K562 (cell line): ENCODE measurements around the gene PFDN2. TPM values are rescaled to one million over a fixed set of nuclear protein-coding genes. Genes with fewer than 3 reads are reported as not detected.
A peak's percentile ranks its signal among the peaks of the same experiment; 100 is the strongest.

Source experiments
- CBFB ChIP-seq: sonication (generic); formaldehyde crosslinking; IDR thresholded peaks from 2 replicates; pipeline ENCODE4 v1.4.0; 2020; ENCODE audit warnings: mild to moderate bottlenecking, missing genetic modification reagents
- COPS2 ChIP-seq: fragments of 450-650 bp; conservative IDR thresholded peaks from 2 replicates; pipeline ENCODE4 v1.6.1; 2016; ENCODE audit warnings: mild to moderate bottlenecking, moderate library complexity
- DPF2 ChIP-seq: fragments of 450-650 bp; IDR thresholded peaks from 2 replicates; pipeline ENCODE4 v1.6.1; 2016
- ETV6 ChIP-seq, 3 experiments: fragments of 150-350 bp in 1 of 3; sonication (generic) in 1 of 3; formaldehyde crosslinking in 1 of 3; IDR thresholded peaks; 2 replicates each; pipeline versions ENCODE4 v1.6.1 to v1.8.0; 2014 to 2022; ENCODE audit warnings: borderline replicate concordance in 2 of 3, low read depth in 2 of 3, antibody characterized with exemption in 1 of 3, low read length in 1 of 3, mild to moderate bottlenecking in 1 of 3, missing genetic modification reagents in 1 of 3
- GTF2E2 ChIP-seq: fragments of 200-800 bp; sonication (Bioruptor generic); IDR thresholded peaks from 2 replicates; pipeline ENCODE4 v1.6.1; 2016; ENCODE audit warnings: missing genetic modification characterization, missing compliant biosample characterization
- KDM4B ChIP-seq, 2 experiments: fragments of 450-650 bp in 1 of 2; sonication (generic) in 1 of 2; IDR thresholded peaks; 2 replicates each; pipeline ENCODE4 v1.6.1; 2016 to 2017; ENCODE audit warnings: borderline replicate concordance in 2 of 2, antibody characterized with exemption in 1 of 2, low read depth in 1 of 2, mild to moderate bottlenecking in 1 of 2
- LCOR ChIP-seq: sonication (generic); formaldehyde crosslinking; IDR thresholded peaks from 2 replicates; pipeline ENCODE4 v1.8.0; 2022; ENCODE audit warnings: mild to moderate bottlenecking, missing genetic modification reagents
- MEF2A ChIP-seq: IDR thresholded peaks from 2 replicates; pipeline ENCODE4 v1.6.1; 2011; ENCODE audit warnings: low read depth, mild to moderate bottlenecking, low read length, moderate library complexity; ENCODE audit not compliant: control insufficient read depth
- NELFE ChIP-seq: IDR thresholded peaks from 2 replicates; pipeline ENCODE4 v1.6.1; 2011; ENCODE audit warnings: mild to moderate bottlenecking; ENCODE audit not compliant: insufficient read depth, insufficient read length
- NR4A1 ChIP-seq, 2 experiments: fragments of 250-450 bp in 1 of 2; fragments of 450-650 bp in 1 of 2; sonication (Bioruptor Pico) in 1 of 2; IDR thresholded peaks; 2 replicates each; pipeline versions ENCODE4 v1.4.0 to v1.6.1; 2016 to 2020; ENCODE audit warnings: mild to moderate bottlenecking in 2 of 2, missing compliant biosample characterization in 1 of 2, missing genetic modification characterization in 1 of 2, moderate library complexity in 1 of 2
- POLR2AphosphoS2 ChIP-seq: IDR thresholded peaks from 2 replicates; pipeline ENCODE4 v1.6.1; 2012; ENCODE audit warnings: low read length, improper control_type of control experiment
- RBBP5 ChIP-seq: fragments of 200-600 bp; sonication (generic); IDR thresholded peaks from 2 replicates; pipeline ENCODE4 v1.6.1; 2012; ENCODE audit warnings: borderline replicate concordance, mild to moderate bottlenecking, low read length, control low read depth, inconsistent platforms; ENCODE audit not compliant: insufficient read depth, poor library complexity, severe bottlenecking
- SIRT6 ChIP-seq: IDR thresholded peaks from one replicate; pipeline ENCODE4 v1.6.1; 2012; ENCODE audit warnings: low read depth, mild to moderate bottlenecking, control low read depth, inconsistent platforms, low read length, moderate library complexity
- TAF7 ChIP-seq: fragments of 450-650 bp; IDR thresholded peaks from 2 replicates; pipeline ENCODE4 v1.6.1; 2016; ENCODE audit warnings: missing genetic modification characterization, missing compliant biosample characterization
- TCF7 ChIP-seq: sonication (generic); IDR thresholded peaks from 2 replicates; pipeline ENCODE4 v1.6.1; 2016; ENCODE audit warnings: antibody characterized with exemption, borderline replicate concordance
- U2AF1 ChIP-seq: fragments of 200-400 bp; formaldehyde crosslinking; optimal IDR thresholded peaks from 2 replicates; pipeline ENCODE3; 2017; ENCODE audit warnings: mild to moderate bottlenecking, low read depth, low read length, moderate library complexity
- ZC3H8 ChIP-seq: fragments of 450-650 bp; IDR thresholded peaks from 2 replicates; pipeline ENCODE4 v1.6.1; 2017
- ZNF274 ChIP-seq: IDR thresholded peaks from 2 replicates; pipeline ENCODE4 v1.6.1; 2011; ENCODE audit warnings: low read depth, mild to moderate bottlenecking, low read length, moderate library complexity, borderline replicate concordance
- ZNF583 ChIP-seq: fragments of 250-450 bp; sonication (Bioruptor Pico); IDR thresholded peaks from 2 replicates; pipeline ENCODE4 v1.4.0; 2020
- ZNF695 ChIP-seq: fragments of 450-650 bp; formaldehyde crosslinking; IDR thresholded peaks from 2 replicates; pipeline ENCODE4 v1.4.0; 2020; ENCODE audit warnings: mild to moderate bottlenecking, moderate library complexity
- ZNF717 ChIP-seq: fragments of 250-450 bp; sonication (Bioruptor Pico); IDR thresholded peaks from 2 replicates; pipeline ENCODE4 v1.5.0; 2021
- polyA plus RNA-seq, 8 experiments: library from polyadenylated mRNA; depleted of rRNA in 4 of 8; stranded (reverse) in 5 of 8; unstranded in 3 of 8; fragments of >200 nt; fragmentation: Nextera tagmentation in 2 of 8; fragmentation: Illumina TruSeq in 1 of 8; extraction: Ambion mirVana in 2 of 8; extraction: Trizol in 1 of 8; gene quantifications; 2 replicates each; pipeline versions ENCODE4 v1.2.1 to v1.2.3, GENCODE V29; 2011 to 2014; ENCODE audit warnings: inconsistent platforms in 1 of 8, missing spikeins in 1 of 8
- total RNA-seq, 7 experiments: library from RNA; depleted of rRNA in 6 of 7; stranded (reverse); fragments of >200 nt in 6 of 7; fragmentation: Illumina TruSeq in 2 of 7; extraction: Trizol in 2 of 7; gene quantifications; 2 replicates each; pipeline versions ENCODE4 v1.2.1 to v1.2.3, GENCODE V29; 2011 to 2021; ENCODE audit warnings: low replicate concordance in 1 of 7
- TF ChIP-seq, protein P1 (sequence below), 2 experiments: fragments of 450-650 bp in 1 of 2; IDR thresholded peaks; 2 replicates each; pipeline ENCODE4 v1.6.1; 2011 to 2017; ENCODE audit warnings: low read depth in 2 of 2, antibody characterized with exemption in 1 of 2, borderline replicate concordance in 1 of 2, low read length in 1 of 2, mild to moderate bottlenecking in 1 of 2, mixed read lengths in 1 of 2; ENCODE audit not compliant: control insufficient read depth in 1 of 2
- TF ChIP-seq, protein P2 (sequence below): fragments of 450-650 bp; formaldehyde crosslinking; IDR thresholded peaks from 2 replicates; pipeline ENCODE4 v1.4.0; 2022; ENCODE audit warnings: missing genetic modification characterization

The PFDN2 gene
- total and polyA plus RNA-seq, 9 of the 15 experiments (the other 6 are each of a cell fraction or from before 2014, with no cell fraction given), result 50.2 to 361 (median 144) TPM

DNA sequence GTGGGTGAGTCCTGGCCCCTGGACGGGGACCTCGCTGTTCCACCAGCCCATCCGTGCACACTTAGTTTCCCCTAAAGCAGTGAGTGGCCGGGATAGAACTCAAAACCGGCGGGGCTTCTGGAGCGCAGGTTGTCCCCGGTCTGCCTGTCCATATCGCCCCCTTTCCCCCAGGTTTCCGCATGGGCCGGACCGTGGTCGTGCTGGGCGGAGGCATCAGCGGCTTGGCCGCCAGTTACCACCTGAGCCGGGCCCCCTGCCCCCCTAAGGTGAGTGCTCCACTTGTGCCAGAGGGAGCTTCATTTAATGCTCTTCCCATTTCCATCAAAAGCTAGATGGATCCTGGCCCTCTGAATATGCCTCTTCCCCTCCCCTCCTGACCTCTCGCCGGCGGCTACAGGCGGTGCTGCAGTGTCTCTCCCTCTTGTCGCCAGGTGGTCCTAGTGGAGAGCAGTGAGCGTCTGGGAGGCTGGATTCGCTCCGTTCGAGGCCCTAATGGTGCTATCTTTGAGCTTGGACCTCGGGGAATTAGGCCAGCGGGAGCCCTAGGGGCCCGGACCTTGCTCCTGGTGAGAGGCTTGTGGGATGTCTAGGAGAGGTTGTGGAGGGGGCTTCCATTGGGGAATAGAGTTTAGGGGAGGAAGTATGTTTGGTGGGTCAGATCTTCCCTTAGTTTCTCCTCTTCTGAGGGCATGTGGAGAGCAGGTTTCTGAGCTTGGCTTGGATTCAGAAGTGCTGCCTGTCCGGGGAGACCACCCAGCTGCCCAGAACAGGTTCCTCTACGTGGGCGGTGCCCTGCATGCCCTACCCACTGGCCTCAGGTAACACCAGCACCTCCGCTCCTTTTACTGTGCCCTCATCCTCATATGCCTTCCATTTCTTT, 49.1 kb upstream of the PFDN2 start (continued):
- TF ChIP-seq, protein P1, sequence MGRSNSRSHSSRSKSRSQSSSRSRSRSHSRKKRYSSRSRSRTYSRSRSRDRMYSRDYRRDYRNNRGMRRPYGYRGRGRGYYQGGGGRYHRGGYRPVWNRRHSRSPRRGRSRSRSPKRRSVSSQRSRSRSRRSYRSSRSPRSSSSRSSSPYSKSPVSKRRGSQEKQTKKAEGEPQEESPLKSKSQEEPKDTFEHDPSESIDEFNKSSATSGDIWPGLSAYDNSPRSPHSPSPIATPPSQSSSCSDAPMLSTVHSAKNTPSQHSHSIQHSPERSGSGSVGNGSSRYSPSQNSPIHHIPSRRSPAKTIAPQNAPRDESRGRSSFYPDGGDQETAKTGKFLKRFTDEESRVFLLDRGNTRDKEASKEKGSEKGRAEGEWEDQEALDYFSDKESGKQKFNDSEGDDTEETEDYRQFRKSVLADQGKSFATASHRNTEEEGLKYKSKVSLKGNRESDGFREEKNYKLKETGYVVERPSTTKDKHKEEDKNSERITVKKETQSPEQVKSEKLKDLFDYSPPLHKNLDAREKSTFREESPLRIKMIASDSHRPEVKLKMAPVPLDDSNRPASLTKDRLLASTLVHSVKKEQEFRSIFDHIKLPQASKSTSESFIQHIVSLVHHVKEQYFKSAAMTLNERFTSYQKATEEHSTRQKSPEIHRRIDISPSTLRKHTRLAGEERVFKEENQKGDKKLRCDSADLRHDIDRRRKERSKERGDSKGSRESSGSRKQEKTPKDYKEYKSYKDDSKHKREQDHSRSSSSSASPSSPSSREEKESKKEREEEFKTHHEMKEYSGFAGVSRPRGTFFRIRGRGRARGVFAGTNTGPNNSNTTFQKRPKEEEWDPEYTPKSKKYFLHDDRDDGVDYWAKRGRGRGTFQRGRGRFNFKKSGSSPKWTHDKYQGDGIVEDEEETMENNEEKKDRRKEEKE (IDR thresholded peaks at IDR 0.05; ENCODE audit: borderline replicate concordance in 1 of 2, control insufficient read depth in 1 of 2, low read depth in 2 of 2, low read length in 1 of 2), result 0 out of 4 replicates have a peak, but pooled peaks of 1 of the 2 experiments have one; percentile 4
- TF ChIP-seq RBBP5, result peak; percentile 24
- TF ChIP-seq ZNF695 (CRISPR knock-in tag), result no peak
- peak in 1 of 2 experiments; percentile 10; a peak in 1 of 4 replicates for TF ChIP-seq ETV6 (IDR thresholded peaks at IDR 0.05; ENCODE audit: borderline replicate concordance in 1 of 2, low read depth in 2 of 2, low read length in 1 of 2)
- no peak for TF ChIP-seq ETV6 (CRISPR knock-in tag; IDR thresholded peaks at IDR 0.05; ENCODE audit: borderline replicate concordance)
- TF ChIP-seq ZNF717 (CRISPR knock-in tag), result no peak
- peak; percentile 40; the same call in 1 of the 2 replicates for TF ChIP-seq GTF2E2 (tag)
- no peak for TF ChIP-seq U2AF1
- peak in 1 of 2 experiments; percentile 6; a peak in 1 of 4 replicates for TF ChIP-seq KDM4B (IDR thresholded peaks at IDR 0.05; ENCODE audit: borderline replicate concordance in 2 of 2, low read depth in 1 of 2)
- TF ChIP-seq NR4A1 (CRISPR knock-in tag; IDR thresholded peaks at IDR 0.05), result no peak
- TF ChIP-seq NR4A1 (tag; IDR thresholded peaks at IDR 0.05), result peak; percentile 58; the same call in 1 of the 2 replicates
- no peak for TF ChIP-seq SIRT6
- no peak for TF ChIP-seq COPS2
- no peak for TF ChIP-seq LCOR (CRISPR knock-in tag)
- TF ChIP-seq, protein P2, sequence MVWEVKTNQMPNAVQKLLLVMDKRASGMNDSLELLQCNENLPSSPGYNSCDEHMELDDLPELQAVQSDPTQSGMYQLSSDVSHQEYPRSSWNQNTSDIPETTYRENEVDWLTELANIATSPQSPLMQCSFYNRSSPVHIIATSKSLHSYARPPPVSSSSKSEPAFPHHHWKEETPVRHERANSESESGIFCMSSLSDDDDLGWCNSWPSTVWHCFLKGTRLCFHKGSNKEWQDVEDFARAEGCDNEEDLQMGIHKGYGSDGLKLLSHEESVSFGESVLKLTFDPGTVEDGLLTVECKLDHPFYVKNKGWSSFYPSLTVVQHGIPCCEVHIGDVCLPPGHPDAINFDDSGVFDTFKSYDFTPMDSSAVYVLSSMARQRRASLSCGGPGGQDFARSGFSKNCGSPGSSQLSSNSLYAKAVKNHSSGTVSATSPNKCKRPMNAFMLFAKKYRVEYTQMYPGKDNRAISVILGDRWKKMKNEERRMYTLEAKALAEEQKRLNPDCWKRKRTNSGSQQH (CRISPR knock-in tag), result no peak
- no peak for TF ChIP-seq POLR2AphosphoS2
- TF ChIP-seq TCF7, result 0 out of 2 replicates have a peak, but pooled peaks have one; percentile 2
- no peak for TF ChIP-seq ZNF583 (CRISPR knock-in tag)
- TF ChIP-seq DPF2, result peak; percentile 7
- TF ChIP-seq MEF2A, result no peak
- TF ChIP-seq CBFB (CRISPR knock-in tag), result 0 out of 2 replicates have a peak, but pooled peaks have one; percentile 56
- TF ChIP-seq TAF7 (tag), result no peak
- no peak for TF ChIP-seq ZNF274
- no peak for TF ChIP-seq NELFE
- no peak for TF ChIP-seq ZC3H8
